ENCODE data around the gene SMPD4. TPM values are rescaled to one million over a fixed set of nuclear protein-coding genes. Genes with fewer than 3 reads are reported as not detected.

The SMPD4 gene
- total and polyA plus RNA-seq, 9 of the 15 experiments (the other 6 are each of a cell fraction or from before 2014, with no cell fraction given): 7.5 to 123 (median 35.7) TPM

- TF ChIP-seq MGA (IDR thresholded peaks at IDR 0.05) (peak; percentile 56), MAZ (CRISPR knock-in tag; conservative IDR thresholded peaks at IDR 0.05 in 1 of 2, IDR thresholded peaks at IDR 0.05 in 1 of 2) (no peak; a peak in 1 of 4 replicates), ARID2 (IDR thresholded peaks at IDR 0.05) (no peak), TBP (optimal IDR thresholded peaks at IDR 0.05; ENCODE audit: low read depth, low read length) (peak; percentile 63), KDM4B (IDR thresholded peaks at IDR 0.05; ENCODE audit: borderline replicate concordance in 2 of 2, low read depth in 1 of 2) (no peak), POLR2G (IDR thresholded peaks at IDR 0.05; ENCODE audit: low read depth, low read length) (peak; percentile 89), XRCC5 (IDR thresholded peaks at IDR 0.05; ENCODE audit: low read depth, low read length) (no peak), ZNF511 (CRISPR knock-in tag; IDR thresholded peaks at IDR 0.05) (no peak), PYGO2 (tag; IDR thresholded peaks at IDR 0.05) (no peak), GABPA (tag; conservative IDR thresholded peaks at IDR 0.05; ENCODE audit: low read depth) (peak; percentile 58), NRF1 (conservative IDR thresholded peaks at IDR 0.05 in 1 of 2, IDR thresholded peaks at IDR 0.05 in 1 of 2) (peak; percentile 89 to 91), ZSCAN29 (IDR thresholded peaks at IDR 0.05) (no peak), NFRKB (IDR thresholded peaks at IDR 0.05; ENCODE audit: low read depth) (peak; percentile 61; the same call in 1 of the 2 replicates), KDM2B (CRISPR knock-in tag; IDR thresholded peaks at IDR 0.05) (no peak), ZBTB12 (CRISPR knock-in tag; IDR thresholded peaks at IDR 0.05) (peak; percentile 94), NBN (IDR thresholded peaks at IDR 0.05; ENCODE audit: low read depth) (no peak)
These were observed at the start of gene SMPD4 (continued) for GRCh38 chr2:130181325-130181879.
